ENCODE measurements around the gene SLC37A1.

The SLC37A1 gene

GRCh38 chr21:42507418-42507817 lies 6.2 kb upstream of the SLC37A1 start:
- DNase-seq (ENCODE audit: low read depth, low spot score), result no peak

GRCh38 chr21:42508371-42508770 lies 5.3 kb upstream of the SLC37A1 start:
- DNase-seq (ENCODE audit: low read depth, low spot score), result no peak

GRCh38 chr21:42509244-42509643 lies 4.4 kb upstream of the SLC37A1 start:
- no peak for DNase-seq (ENCODE audit: low read depth, low spot score)

DNA sequence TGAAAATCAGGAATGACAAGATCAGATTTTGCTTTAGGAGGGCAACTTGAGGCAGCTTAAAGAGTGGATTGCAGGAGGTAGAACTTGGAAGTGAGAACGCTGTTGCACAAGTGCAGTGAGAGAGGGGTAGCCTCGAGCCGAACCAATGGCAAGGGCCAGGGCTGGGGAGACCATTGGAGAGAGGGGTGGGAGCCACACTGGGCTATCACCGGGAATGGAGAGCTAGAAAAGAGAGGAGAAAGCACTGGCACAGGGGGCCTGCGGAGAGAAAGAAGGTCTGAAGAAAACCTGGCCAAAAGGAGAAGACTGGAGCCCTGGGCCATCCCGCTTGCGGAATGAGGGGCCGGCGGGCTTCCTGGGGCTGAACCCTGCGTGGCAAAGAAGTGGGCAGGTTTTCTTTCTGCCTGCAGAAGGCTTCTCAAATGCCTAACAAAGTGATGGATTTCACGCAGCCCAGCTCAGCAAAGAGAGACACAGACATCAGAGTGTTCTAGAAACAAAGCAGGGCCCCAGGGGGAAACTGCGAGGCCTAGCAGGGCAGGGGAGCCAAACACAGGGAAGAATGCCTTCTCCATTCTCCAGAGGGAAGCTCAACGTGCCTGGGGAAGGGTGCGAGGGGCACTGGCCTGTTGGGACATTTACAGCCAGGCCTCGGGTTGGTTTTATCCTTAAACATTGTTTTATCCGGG lies 1.2 kb upstream of the SLC37A1 start:
- no peak for DNase-seq (ENCODE audit: low read depth, low spot score)

- DNase-seq (ENCODE audit: low read depth, low spot score), result no peak
These were observed 582 bp downstream of the SLC37A1 start for GRCh38 chr21:42513985-42514882.

DNA sequence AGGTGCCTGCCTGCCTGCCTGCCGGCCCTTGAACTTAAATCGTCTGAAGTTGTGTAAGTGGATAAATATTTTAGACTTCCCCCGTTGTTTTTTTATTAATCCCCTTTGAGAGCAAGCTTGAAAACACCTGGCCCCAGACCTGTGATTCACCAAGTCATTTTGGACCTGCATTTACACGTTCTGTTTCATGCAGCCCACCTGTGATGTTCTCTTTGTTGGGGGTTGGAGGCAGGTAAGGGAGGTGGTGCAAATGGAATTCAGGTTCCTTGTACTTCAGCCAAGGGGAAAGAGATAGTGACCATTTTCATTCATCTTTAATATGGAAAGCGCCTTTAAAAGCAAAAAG lies 1.2 kb downstream of the SLC37A1 start:
- no peak for DNase-seq (ENCODE audit: low read depth, low spot score)

DNA sequence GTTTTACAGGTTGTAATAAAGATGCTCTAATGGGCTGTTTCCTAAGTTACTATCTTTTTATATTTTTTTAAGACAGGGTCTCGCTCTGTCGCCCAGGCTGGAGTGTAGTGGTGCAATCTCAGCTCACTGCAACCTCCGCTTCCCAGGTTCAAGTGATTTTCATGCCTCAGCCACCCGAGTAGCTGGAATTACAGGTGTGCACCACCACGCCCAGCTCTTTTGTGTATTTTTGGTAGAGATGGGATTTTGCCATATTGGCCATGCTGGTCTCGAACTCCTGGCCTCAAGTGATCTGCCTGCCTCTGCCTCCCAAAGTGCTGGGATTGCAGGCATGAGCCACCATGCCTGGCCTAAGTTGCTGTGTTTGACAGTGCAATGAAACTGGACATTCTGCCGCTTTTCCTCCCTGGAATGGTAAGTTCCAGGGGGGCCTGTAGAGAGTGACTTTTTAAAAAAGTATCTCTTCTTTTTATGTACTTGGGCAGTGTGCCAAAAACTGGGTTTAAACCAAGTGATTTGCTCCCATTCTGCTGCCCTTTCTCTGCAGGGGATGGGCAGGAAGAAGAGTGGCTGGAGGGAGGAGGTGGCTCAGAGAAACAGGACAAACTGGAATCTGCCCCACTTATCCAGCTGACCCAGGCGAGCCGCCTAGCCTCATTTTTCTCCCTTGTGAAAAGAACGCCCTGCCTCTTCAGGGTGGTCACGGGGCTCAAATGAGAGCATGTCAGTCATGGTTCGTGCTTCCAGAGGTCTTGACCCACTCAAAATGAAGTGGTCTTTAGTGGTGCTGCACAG lies 2.3 kb downstream of the SLC37A1 start:
- no peak for DNase-seq (ENCODE audit: low read depth, low spot score)

- no peak for DNase-seq (ENCODE audit: low read depth, low spot score)
These were observed 4.6 kb downstream of the SLC37A1 start for GRCh38 chr21:42518215-42518614.

- DNase-seq (ENCODE audit: low read depth, low spot score), result no peak
These were observed 5.0 kb downstream of the SLC37A1 start for GRCh38 chr21:42518626-42519025.

DNA sequence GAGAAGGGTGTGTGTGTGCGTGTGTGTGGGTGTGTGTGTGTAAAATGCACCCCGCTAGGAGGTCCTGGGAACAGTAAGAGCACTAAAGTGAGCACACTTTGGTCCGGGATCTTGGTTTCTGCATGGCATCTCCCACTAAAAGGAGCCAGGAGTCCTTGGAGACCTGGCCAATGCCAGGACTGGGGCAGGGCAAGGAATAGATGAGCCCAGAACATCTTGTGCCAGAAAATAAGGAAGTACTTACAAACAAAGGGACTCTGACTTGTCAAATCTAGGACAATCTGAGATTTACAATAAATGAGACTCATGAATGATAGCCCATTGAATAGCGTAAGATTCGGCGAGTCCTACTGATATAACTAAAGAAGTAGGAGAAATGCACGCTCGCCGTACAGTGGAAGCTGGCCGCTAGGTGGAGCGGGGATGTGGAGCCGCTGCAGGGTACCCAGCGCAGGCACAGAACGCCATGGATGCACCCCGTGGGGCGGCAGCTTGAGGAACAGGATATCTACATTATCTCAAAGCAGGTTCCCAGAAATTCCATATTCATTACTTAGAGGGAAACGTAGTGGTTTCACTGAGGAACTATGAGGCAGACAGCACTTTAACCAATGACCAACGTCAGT lies 7.1 kb downstream of the SLC37A1 start:
- no peak for DNase-seq (ENCODE audit: low read depth, low spot score)

DNA sequence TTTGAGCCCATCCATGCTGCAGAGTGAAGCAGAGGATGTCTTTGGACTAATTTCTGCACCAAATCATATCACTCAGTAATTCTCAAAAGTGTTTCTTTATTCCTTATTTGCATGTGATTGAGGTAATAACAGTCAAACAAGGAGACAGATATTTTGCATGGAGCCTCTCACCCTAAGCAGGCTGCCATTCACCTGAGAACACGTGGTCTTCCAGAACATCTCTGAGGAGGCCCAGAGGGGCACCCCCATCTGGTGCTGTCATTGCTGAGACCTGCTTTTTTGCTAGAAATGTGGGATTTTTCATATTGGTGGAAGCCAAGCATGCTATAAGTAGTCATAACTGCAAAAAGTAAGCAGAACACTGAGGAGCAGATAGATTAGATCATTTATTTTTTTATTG lies 7.7 kb downstream of the SLC37A1 start:
- no peak for DNase-seq (ENCODE audit: low read depth, low spot score)

DNA sequence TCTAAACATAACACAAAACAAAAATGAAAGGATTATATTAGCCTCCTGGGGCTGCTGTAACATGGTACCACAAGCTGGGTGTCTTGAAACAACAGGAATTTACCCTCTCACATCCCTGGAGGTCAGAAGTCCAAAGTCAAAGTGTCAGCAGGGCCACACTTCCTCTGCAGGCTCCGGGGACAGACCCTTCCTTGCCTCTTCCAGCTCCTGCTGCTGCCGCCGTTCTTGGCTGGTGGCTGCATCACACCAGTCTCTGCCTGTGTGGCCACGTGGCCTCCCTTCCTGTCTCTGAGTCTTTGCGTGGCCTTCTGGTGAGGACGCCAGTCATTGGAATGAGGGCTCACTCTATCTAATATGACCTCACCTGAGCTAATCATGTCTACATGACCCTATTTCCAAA lies 8.2 kb downstream of the SLC37A1 start:
- no peak for DNase-seq (ENCODE audit: low read depth, low spot score)

DNA sequence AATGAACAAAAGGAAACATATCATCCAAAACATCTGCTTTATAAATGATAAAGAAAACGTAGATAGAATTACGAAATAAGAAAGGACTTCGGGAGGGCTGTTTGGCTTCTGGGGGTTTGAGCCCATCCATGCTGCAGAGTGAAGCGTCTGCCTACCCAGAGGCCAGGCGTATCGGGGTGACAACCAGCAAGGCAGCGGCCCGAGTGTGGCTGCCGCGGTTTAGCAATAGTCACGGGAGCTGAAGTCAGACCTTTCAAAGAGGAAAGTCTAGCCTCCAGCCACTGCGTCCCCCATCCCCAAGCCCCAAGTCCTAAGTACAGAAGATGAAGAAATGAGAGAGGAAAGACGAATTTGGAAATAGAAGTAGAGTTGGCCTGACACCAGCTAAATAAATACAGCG lies 8.6 kb downstream of the SLC37A1 start:
- DNase-seq (ENCODE audit: low read depth, low spot score), result no peak

DNA sequence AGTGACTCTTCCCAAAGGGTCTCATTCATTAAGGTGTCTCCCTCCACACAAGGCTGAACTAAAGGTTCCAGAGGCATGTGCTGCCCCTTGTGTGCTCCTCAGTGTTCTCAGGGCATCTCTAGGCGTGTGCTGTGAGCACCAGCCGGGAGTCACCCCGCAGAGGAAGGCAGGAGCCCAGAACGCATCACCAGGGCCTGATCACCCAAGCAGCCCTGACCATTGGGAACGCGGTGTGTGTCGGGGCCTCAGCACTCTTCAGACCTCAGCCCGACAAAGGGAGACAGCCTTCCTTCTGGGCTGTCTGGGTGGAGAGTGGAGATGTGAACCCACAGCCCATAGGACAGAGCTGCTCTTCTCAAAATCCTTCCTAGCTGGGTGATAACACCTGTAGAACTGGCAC lies 9.1 kb downstream of the SLC37A1 start:
- no peak for DNase-seq (ENCODE audit: low read depth, low spot score)

DNA sequence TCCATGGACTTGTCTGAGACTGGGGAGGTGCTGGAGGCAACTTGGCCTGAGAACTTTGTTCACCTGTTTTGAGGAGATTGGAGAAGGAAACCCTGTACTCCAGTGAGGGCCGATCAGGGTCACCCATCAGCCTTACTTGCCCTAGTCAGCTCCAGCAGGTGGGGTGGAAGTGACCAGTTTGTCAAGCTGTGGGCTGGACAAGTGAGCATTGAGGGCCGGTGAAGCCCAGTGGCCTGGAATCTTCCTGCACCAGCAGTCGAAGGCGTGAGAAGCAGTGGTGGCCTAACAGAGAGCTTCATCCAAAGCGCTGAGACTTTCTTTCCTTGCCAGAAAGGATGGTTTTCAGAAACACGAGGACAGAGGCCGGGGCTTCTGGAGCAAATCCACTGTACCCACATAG lies 9.6 kb downstream of the SLC37A1 start:
- no peak for DNase-seq (ENCODE audit: low read depth, low spot score)

GRCh38 chr21:42523941-42524340 lies 10.3 kb downstream of the SLC37A1 start:
- no peak for DNase-seq (ENCODE audit: low read depth, low spot score)

- no peak for DNase-seq (ENCODE audit: low read depth, low spot score)
These were observed 10.8 kb downstream of the SLC37A1 start for GRCh38 chr21:42524341-42525028.

GRCh38 chr21:42525029-42525581 lies 11.5 kb downstream of the SLC37A1 start:
- no peak for DNase-seq (ENCODE audit: low read depth, low spot score)

- no peak for DNase-seq (ENCODE audit: low read depth, low spot score)
These were observed 12.2 kb downstream of the SLC37A1 start for GRCh38 chr21:42525676-42526378.

DNA sequence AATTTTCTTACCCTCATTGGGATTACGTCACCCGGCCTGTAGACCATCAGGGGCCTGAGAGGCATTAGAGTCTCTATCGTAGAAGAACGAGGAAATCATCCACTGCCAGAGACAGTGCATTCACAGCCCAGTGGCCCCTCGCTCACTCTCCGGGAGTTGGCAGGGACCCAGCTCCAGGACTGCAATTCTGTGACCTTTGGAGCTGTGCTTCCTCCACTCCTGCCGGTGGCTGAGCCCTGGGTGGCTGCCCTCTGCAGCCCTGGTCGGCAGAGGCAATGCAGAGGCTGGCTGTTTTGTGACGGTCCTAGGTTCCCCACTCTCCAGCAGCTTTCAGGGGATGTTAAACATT lies 12.7 kb downstream of the SLC37A1 start:
- no peak for DNase-seq (ENCODE audit: low read depth, low spot score)

- no peak for DNase-seq (ENCODE audit: low read depth, low spot score)
These were observed 13.5 kb downstream of the SLC37A1 start for GRCh38 chr21:42527127-42527488.
